GM21367 (cell line): Measurements from ENCODE around the gene SLC35G3.
"Not testable (repeated sequence)": the region's sequence is repeated elsewhere in the genome, so short reads cannot be mapped to it uniquely, and the experiment has no call there.

Experiments
- ATAC-seq: cut with Tn5 transposase; IDR thresholded peaks from one replicate; pipeline ENCODE4 v1.9.1; 2021; ENCODE audit not compliant: unreplicated experiment

The SLC35G3 gene

GRCh38 chr17:35194001-35194400, at the start of gene SLC35G3:
Gene SLC35G3, minus strand, starts transcription at chr17:35194393. Its CDS starts 86 bp downstream, at chr17:35194307.
- not testable (repeated sequence) for ATAC-seq

GRCh38 chr17:35243561-35244340, 49.6 kb upstream of the SLC35G3 start:
- ATAC-seq: no peak

- peak; percentile 62 for ATAC-seq
These were observed 48.8 kb upstream of the SLC35G3 start, which contains the start of gene SLFN5 for GRCh38 chr17:35242805-35243560. Gene SLFN5, plus strand, starts transcription at chr17:35243072. Its CDS starts 15,619 bp downstream, at chr17:35258691.

- peak; percentile 32 for ATAC-seq
These were observed 48.1 kb upstream of the SLC35G3 start for GRCh38 chr17:35242158-35242804.

GRCh38 chr17:35241520-35241919, 47.3 kb upstream of the SLC35G3 start:
- ATAC-seq: no peak

GRCh38 chr17:35240861-35241260, 46.7 kb upstream of the SLC35G3 start:
- ATAC-seq: no peak

GRCh38 chr17:35239823-35240222, 45.6 kb upstream of the SLC35G3 start:
- ATAC-seq: no peak

- ATAC-seq: no peak
These were observed 44.6 kb upstream of the SLC35G3 start for GRCh38 chr17:35238821-35239220.

- no peak for ATAC-seq
These were observed 42.6 kb upstream of the SLC35G3 start for GRCh38 chr17:35236821-35237220.

GRCh38 chr17:35235917-35236316, 41.7 kb upstream of the SLC35G3 start:
- ATAC-seq: no peak

GRCh38 chr17:35235289-35235688, 41.1 kb upstream of the SLC35G3 start:
- ATAC-seq: no peak

- not testable (repeated sequence) for ATAC-seq
These were observed 40.1 kb upstream of the SLC35G3 start for GRCh38 chr17:35234315-35234714.

GRCh38 chr17:35229638-35230037, 35.4 kb upstream of the SLC35G3 start:
- ATAC-seq: no peak

- ATAC-seq: no peak
These were observed 33.4 kb upstream of the SLC35G3 start for GRCh38 chr17:35227546-35227945.

GRCh38 chr17:35224436-35224835, 30.2 kb upstream of the SLC35G3 start:
- ATAC-seq: no peak

- ATAC-seq: no peak
These were observed 28.3 kb upstream of the SLC35G3 start for GRCh38 chr17:35222452-35222851.

GRCh38 chr17:35218915-35219314, 24.7 kb upstream of the SLC35G3 start:
- no peak for ATAC-seq

GRCh38 chr17:35217107-35217506, 22.9 kb upstream of the SLC35G3 start:
- ATAC-seq: no peak

GRCh38 chr17:35214631-35215273, 20.6 kb upstream of the SLC35G3 start:
- ATAC-seq: no peak

GRCh38 chr17:35214192-35214591, 20.0 kb upstream of the SLC35G3 start:
- ATAC-seq: no peak

GRCh38 chr17:35213412-35213940, 19.3 kb upstream of the SLC35G3 start:
- no peak for ATAC-seq
